Loucy (cell line): Measurements from ENCODE around the gene RSPH10B2.
"Not testable (repeated sequence)": the region's sequence is repeated elsewhere in the genome, so short reads cannot be mapped to it uniquely, and the experiment has no call there.

Experiments used
- H2AFZ ChIP-seq: fragments of 200-600 bp; sonication (generic); 2 replicates; pipeline ENCODE4 v1.6.0; 2016; ENCODE audit warnings: antibody characterized with exemption, mild to moderate bottlenecking, low read length, moderate library complexity
- H3F3A ChIP-seq: fragments of 200-600 bp; 2 replicates; pipeline ENCODE4 v1.6.0; 2016; ENCODE audit warnings: antibody characterized with exemption, low read depth, mild to moderate bottlenecking
- H3K27me3 ChIP-seq: fragments of 200-600 bp; sonication (generic); 2 replicates; pipeline ENCODE4 v1.6.1; 2014; ENCODE audit warnings: low read length, mild to moderate bottlenecking; ENCODE audit not compliant: insufficient read depth, poor library complexity, severe bottlenecking
- H3K36me3 ChIP-seq: fragments of 200-600 bp; sonication (generic); 2 replicates; pipeline ENCODE4 v1.6.1; 2016; ENCODE audit warnings: low read length; ENCODE audit not compliant: insufficient read depth
- H3K4me1 ChIP-seq: fragments of 200-600 bp; sonication (generic); 2 replicates; pipeline ENCODE4 v1.5.1; 2014; ENCODE audit warnings: low read length, mild to moderate bottlenecking; ENCODE audit not compliant: insufficient read depth, poor library complexity, severe bottlenecking
- H3K4me2 ChIP-seq: fragments of 200-600 bp; sonication (generic); 2 replicates; pipeline ENCODE4 v1.6.0; 2014; ENCODE audit warnings: antibody characterized with exemption, low read length, low read depth, mild to moderate bottlenecking; ENCODE audit not compliant: poor library complexity, severe bottlenecking
- H3K4me3 ChIP-seq: fragments of 200-600 bp; sonication (generic); 2 replicates; pipeline ENCODE4 v1.5.1; 2014; ENCODE audit warnings: low read length, mild to moderate bottlenecking, mixed read lengths; ENCODE audit not compliant: poor library complexity, severe bottlenecking
- H3K79me2 ChIP-seq: fragments of 200-600 bp; sonication (generic); 2 replicates; pipeline ENCODE4 v1.6.1; 2014; ENCODE audit warnings: low read length; ENCODE audit not compliant: insufficient read depth
- H3K9ac ChIP-seq: fragments of 200-600 bp; sonication (generic); 2 replicates; pipeline ENCODE4 v1.6.0; 2014; ENCODE audit warnings: mild to moderate bottlenecking, low read depth, low read length, moderate library complexity; ENCODE audit not compliant: poor library complexity, severe bottlenecking
- H3K9me2 ChIP-seq: fragments of 200-600 bp; sonication (generic); replicated peaks from 2 replicates; pipeline ENCODE4 v1.6.1; 2016; ENCODE audit warnings: low read depth, low read length, mixed read lengths
- H3K9me3 ChIP-seq: fragments of 200-600 bp; sonication (generic); 2 replicates; pipeline ENCODE4 v1.6.1; 2014; ENCODE audit warnings: mild to moderate bottlenecking, antibody characterized with exemption, low read length, low read depth; ENCODE audit not compliant: insufficient read depth
- H4K20me1 ChIP-seq: fragments of 200-600 bp; sonication (generic); 2 replicates; pipeline ENCODE4 v1.6.0; 2014; ENCODE audit warnings: antibody characterized with exemption, low read length, mild to moderate bottlenecking; ENCODE audit not compliant: insufficient read depth, poor library complexity, severe bottlenecking
- EZH2phosphoT487 ChIP-seq: fragments of 200-600 bp; IDR thresholded peaks from 2 replicates; pipeline ENCODE4 v1.6.1; 2018; ENCODE audit warnings: antibody characterized with exemption, mild to moderate bottlenecking, moderate library complexity, borderline replicate concordance
- TF ChIP-seq, protein P1 (sequence below): fragments of 200-600 bp; sonication (generic); conservative IDR thresholded peaks from 2 replicates; pipeline ENCODE4 v1.5.1; 2014; ENCODE audit warnings: mild to moderate bottlenecking, antibody characterized with exemption, low read length

Gene RSPH10B2

DNA sequence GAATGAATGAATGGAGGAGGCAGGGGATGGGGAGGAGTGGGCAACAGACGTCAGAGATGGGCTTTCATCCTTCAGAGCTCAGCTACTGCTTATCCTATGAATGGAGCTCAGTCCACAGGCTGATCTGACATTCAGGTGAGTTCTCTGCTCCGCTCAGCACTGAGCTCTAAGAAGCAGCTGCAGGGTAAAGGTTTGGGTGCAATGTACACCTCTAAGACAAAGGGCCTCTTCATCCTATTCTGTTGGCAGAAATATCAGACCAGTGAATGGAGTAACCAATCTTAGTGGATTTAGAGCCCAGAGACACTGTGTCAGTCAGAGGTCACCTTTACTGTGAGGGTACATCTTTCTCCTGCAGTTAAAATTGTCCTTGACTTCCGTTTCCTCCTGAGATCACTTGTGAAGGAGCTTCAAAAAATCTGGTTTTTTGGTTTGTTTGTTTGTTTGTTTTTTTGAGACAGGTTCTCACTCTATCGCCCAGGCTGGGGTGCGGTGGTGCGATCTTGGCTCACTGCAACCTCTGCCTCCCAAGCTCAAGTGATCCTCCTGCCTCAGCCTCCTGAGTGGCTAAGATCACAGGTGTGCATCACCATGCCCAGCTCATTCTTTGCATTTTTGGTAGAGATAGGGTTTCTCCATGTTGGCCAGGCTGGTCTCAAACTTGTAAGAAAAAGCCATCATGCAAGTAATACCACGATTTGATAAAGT lies 77.3 kb downstream of the RSPH10B2 start:
- H3K4me2 ChIP-seq = no peak overlapping the region
- no peak overlapping the region for H3K4me3 ChIP-seq
- no peak overlapping the region for H3K9ac ChIP-seq
- peaks cover 59% of the 10 kb centered on the region for H3K27me3 ChIP-seq
- H2AFZ ChIP-seq = no peak overlapping the region
- no peaks in the 10 kb centered on the region for H3K9me3 ChIP-seq
- H3K9me2 ChIP-seq = no peaks in the 10 kb centered on the region
- no peaks in the 10 kb centered on the region for H3K36me3 ChIP-seq
- H3F3A ChIP-seq = no peaks in the 10 kb centered on the region
- H4K20me1 ChIP-seq = no peaks in the 10 kb centered on the region
- H3K4me1 ChIP-seq = no peaks in the 10 kb centered on the region
- TF ChIP-seq EZH2phosphoT487 = no peak
- TF ChIP-seq, protein P1, sequence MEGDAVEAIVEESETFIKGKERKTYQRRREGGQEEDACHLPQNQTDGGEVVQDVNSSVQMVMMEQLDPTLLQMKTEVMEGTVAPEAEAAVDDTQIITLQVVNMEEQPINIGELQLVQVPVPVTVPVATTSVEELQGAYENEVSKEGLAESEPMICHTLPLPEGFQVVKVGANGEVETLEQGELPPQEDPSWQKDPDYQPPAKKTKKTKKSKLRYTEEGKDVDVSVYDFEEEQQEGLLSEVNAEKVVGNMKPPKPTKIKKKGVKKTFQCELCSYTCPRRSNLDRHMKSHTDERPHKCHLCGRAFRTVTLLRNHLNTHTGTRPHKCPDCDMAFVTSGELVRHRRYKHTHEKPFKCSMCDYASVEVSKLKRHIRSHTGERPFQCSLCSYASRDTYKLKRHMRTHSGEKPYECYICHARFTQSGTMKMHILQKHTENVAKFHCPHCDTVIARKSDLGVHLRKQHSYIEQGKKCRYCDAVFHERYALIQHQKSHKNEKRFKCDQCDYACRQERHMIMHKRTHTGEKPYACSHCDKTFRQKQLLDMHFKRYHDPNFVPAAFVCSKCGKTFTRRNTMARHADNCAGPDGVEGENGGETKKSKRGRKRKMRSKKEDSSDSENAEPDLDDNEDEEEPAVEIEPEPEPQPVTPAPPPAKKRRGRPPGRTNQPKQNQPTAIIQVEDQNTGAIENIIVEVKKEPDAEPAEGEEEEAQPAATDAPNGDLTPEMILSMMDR = no peak
- no peaks in the 10 kb centered on the region for H3K79me2 ChIP-seq

DNA sequence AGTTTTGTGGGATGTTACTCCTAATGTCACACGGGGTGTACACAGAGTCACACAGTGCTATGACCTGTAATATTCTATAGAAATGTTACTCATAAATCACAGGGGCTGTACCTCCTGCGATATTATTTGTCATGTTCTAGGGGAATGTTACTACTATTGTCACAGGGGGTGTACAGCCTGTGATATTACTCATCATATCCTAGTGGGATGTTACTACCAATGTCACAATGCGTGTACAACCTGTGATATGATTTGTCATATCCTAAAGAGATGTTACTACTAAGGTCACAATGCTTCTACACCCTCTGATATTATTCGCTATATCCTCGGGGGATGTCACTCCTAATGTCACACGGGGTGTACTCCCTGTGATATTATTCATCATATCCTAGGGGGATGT lies 79.7 kb downstream of the RSPH10B2 start:
- TF ChIP-seq, protein P1 = no peak
- TF ChIP-seq EZH2phosphoT487 = no peak

GRCh38 chr7:6835521-6835920 lies 81.6 kb downstream of the RSPH10B2 start:
- not testable (repeated sequence) for H2AFZ ChIP-seq

More for the DNA sequence above, 79.7 kb downstream of the RSPH10B2 start:
- no peaks in the 10 kb centered on the region for H3K36me3 ChIP-seq
- no peaks in the 10 kb centered on the region for H3F3A ChIP-seq
- no peak overlapping the region for H3K4me3 ChIP-seq
- H3K4me2 ChIP-seq = no peak overlapping the region
- H3K9ac ChIP-seq = no peak overlapping the region
- no peaks in the 10 kb centered on the region for H3K9me3 ChIP-seq
- no peaks in the 10 kb centered on the region for H3K9me2 ChIP-seq
- H4K20me1 ChIP-seq = no peaks in the 10 kb centered on the region
- no peak overlapping the region for H2AFZ ChIP-seq
- no peaks in the 10 kb centered on the region for H3K4me1 ChIP-seq
- no peaks in the 10 kb centered on the region for H3K79me2 ChIP-seq
- H3K27me3 ChIP-seq = peaks cover 44% of the 10 kb centered on the region

GRCh38 chr7:6837081-6837480 lies 83.2 kb downstream of the RSPH10B2 start:
- not testable (repeated sequence) for H2AFZ ChIP-seq, H3K4me2 ChIP-seq, H3K4me3 ChIP-seq, H3K36me3 ChIP-seq, H3K4me1 ChIP-seq, H3K9me3 ChIP-seq, H3K79me2 ChIP-seq, H3K9ac ChIP-seq, H3F3A ChIP-seq, H3K9me2 ChIP-seq, H4K20me1 ChIP-seq
- H3K27me3 ChIP-seq = peaks cover 16% of the 10 kb centered on the region

More at GRCh38 chr7:6835521-6835920, 81.6 kb downstream of the RSPH10B2 start:
- H3K4me3 ChIP-seq, H4K20me1 ChIP-seq, H3K4me1 ChIP-seq, H3K9me2 ChIP-seq, H3K4me2 ChIP-seq, H3F3A ChIP-seq, H3K36me3 ChIP-seq, H3K9me3 ChIP-seq, H3K9ac ChIP-seq, H3K79me2 ChIP-seq: not testable (repeated sequence)
- peaks cover 31% of the 10 kb centered on the region for H3K27me3 ChIP-seq

DNA sequence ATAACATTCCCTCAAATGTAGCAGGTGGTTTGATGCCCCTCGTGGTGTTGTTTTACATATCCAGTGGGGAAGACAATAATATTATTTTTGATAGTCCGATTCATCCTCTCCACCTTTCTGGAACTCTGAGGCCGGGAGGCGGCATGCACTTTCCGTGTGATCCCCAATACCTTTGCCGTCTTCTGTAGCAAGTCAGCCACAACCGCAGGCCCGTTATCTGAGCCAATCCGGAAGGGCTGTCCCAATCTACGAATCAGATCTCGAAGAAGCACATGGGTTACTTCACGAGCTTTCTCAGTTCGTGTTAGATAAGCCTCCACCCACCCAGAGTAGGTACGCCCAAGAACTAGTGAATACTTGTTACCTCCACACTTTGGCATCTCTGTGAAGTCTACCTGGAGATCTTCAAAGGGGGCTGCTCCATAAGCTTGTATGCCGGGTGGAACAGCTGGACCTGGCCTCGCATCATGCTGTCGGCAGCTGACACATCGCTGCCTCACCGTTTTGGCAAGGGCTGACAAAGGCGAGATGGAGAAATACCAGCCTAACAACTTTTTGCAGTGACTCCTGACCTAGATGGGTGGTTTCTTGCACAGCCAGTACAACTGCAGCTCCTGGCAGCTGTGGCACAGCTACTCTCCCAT lies 88.5 kb downstream of the RSPH10B2 start:
- not testable (repeated sequence) for H3K9me2 ChIP-seq, H3K4me2 ChIP-seq, H4K20me1 ChIP-seq, H3K9ac ChIP-seq, H3K79me2 ChIP-seq, H3K4me1 ChIP-seq, H3K36me3 ChIP-seq, H2AFZ ChIP-seq, H3K9me3 ChIP-seq, H3K4me3 ChIP-seq, H3K27me3 ChIP-seq, H3F3A ChIP-seq

GRCh38 chr7:6843092-6843491 lies 89.2 kb downstream of the RSPH10B2 start:
- not testable (repeated sequence) for H3K4me3 ChIP-seq, H3F3A ChIP-seq, H3K79me2 ChIP-seq, H3K36me3 ChIP-seq, H3K9me2 ChIP-seq, H3K27me3 ChIP-seq, H3K9ac ChIP-seq, H3K4me1 ChIP-seq, H3K9me3 ChIP-seq, H3K4me2 ChIP-seq, H4K20me1 ChIP-seq, H2AFZ ChIP-seq
